HG03139 (cell line): ENCODE measurements around the gene UMOD.

Source experiments
- ATAC-seq: cut with Tn5 transposase; IDR thresholded peaks from one replicate; pipeline ENCODE4 v1.9.1; 2021; ENCODE audit not compliant: unreplicated experiment

UMOD gene

GRCh38 chr16:20364051-20364450, 11.5 kb upstream of the UMOD start:
- no peak for ATAC-seq

GRCh38 chr16:20363191-20363590, 10.7 kb upstream of the UMOD start:
- ATAC-seq: no peak

- no peak for ATAC-seq
These were observed 7.5 kb upstream of the UMOD start for GRCh38 chr16:20359997-20360396.

GRCh38 chr16:20355114-20355782, 2.7 kb upstream of the UMOD start:
- ATAC-seq: no peak

- ATAC-seq: no peak
These were observed 864 bp upstream of the UMOD start for GRCh38 chr16:20353379-20353778.

GRCh38 chr16:20349615-20350014, 2.9 kb downstream of the UMOD start:
- ATAC-seq: no peak

- ATAC-seq: no peak
These were observed 3.9 kb downstream of the UMOD start for GRCh38 chr16:20348365-20349185.

- no peak for ATAC-seq
These were observed 4.7 kb downstream of the UMOD start for GRCh38 chr16:20347666-20348364.

GRCh38 chr16:20344611-20345010, 7.9 kb downstream of the UMOD start:
- no peak for ATAC-seq

- ATAC-seq: no peak
These were observed 12.8 kb downstream of the UMOD start for GRCh38 chr16:20339744-20340143.

GRCh38 chr16:20336955-20337354, 15.6 kb downstream of the UMOD start:
- ATAC-seq: no peak

- ATAC-seq: no peak
These were observed 18.1 kb downstream of the UMOD start for GRCh38 chr16:20334396-20334795.

GRCh38 chr16:20333120-20333519, 19.4 kb downstream of the UMOD start:
- ATAC-seq: no peak

- ATAC-seq: no peak
These were observed 20.1 kb downstream of the UMOD start for GRCh38 chr16:20332411-20332810.

GRCh38 chr16:20331635-20332034, 20.9 kb downstream of the UMOD start:
- ATAC-seq: no peak

GRCh38 chr16:20329392-20330138, 22.9 kb downstream of the UMOD start:
- ATAC-seq: no peak

- no peak for ATAC-seq
These were observed 25.0 kb downstream of the UMOD start, which contains the start of gene GP2 for GRCh38 chr16:20327444-20328041. TSS of gene GP2 (minus strand) at chr16:20327513. CDS start at chr16:20326431, 1,082 bp downstream.

GRCh38 chr16:20326321-20326720, 26.2 kb downstream of the UMOD start:
- no peak for ATAC-seq

- ATAC-seq: no peak
These were observed 27.5 kb downstream of the UMOD start for GRCh38 chr16:20325005-20325404.

GRCh38 chr16:20323591-20324117, 28.9 kb downstream of the UMOD start:
- no peak for ATAC-seq
